ENCODE measurements around the gene SRSF12.

DNA sequence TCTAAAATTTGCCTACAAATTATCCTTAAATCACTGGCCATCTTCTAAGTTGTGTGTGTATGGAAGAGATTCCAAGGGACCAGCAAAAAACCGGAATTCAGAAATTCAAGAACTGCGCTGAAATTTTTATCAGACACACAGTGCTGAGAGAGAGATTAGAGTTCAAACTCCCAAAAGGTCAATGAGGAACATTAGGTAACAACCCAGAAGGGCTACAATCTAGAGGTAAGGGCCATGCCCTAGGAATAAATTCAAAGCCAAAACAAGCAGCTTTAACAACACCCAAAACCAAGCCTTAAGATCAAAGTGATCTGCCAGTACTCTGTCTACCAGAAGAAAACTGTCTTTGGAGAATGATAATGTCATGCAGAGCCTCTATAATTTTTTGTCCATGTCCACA lies 17.8 kb downstream of the SRSF12 start:
- TF ChIP-seq POLR2A (IDR thresholded peaks at IDR 0.05; ENCODE audit: low read depth, low read length) (no peak), POLR2AphosphoS5 (IDR thresholded peaks at IDR 0.05; ENCODE audit: low read depth, low read length) (no peak), TAF1 (IDR thresholded peaks at IDR 0.05; ENCODE audit: borderline replicate concordance, low read depth, low read length) (no peak)

Measured in GM12892 (cell line).